Measurements from ENCODE around the gene CBR1. TPM values are rescaled to one million over a fixed set of nuclear protein-coding genes. Genes with fewer than 3 reads are reported as not detected.
"Not testable (repeated sequence)": the region's sequence is repeated elsewhere in the genome, so short reads cannot be mapped to it uniquely, and the experiment has no call there.

The CBR1 gene
- total RNA-seq, 1 experiment from 2014 or later = 26.4 TPM

- Histone ChIP-seq H3K27me3 (ENCODE audit: low read length) (0 out of 2 replicates have a peak, but pooled peaks cover 5% of the 10 kb centered on the region), H3K4me2 (ENCODE audit: low read depth, low read length, poor library complexity, severe bottlenecking) (no peak overlapping the region), H3K27ac (ENCODE audit: low read length) (no peak overlapping the region)
Observed at GRCh38 chr21:36068748-36069398, 951 bp upstream of the CBR1 start.

GRCh38 chr21:36070999-36071398, 1.2 kb downstream of the CBR1 start:
- peaks cover 7% of the 10 kb centered on the region for H3K4me1 ChIP-seq (ENCODE audit: low read length)
- H3K9ac ChIP-seq (ENCODE audit: low read length) = no peak overlapping the region
- H3K27ac ChIP-seq (ENCODE audit: low read length) = no peak overlapping the region
- no peaks in the 10 kb centered on the region for H3K9me2 ChIP-seq (replicated peaks; ENCODE audit: insufficient read depth, low read length)
- no peak for DNase-seq
- H3K4me2 ChIP-seq (ENCODE audit: low read depth, low read length, poor library complexity, severe bottlenecking) = no peak overlapping the region
- 0 out of 2 replicates have a peak, but pooled peaks cover 5% of the 10 kb centered on the region for H3K27me3 ChIP-seq (ENCODE audit: low read length)
- no peak overlapping the region for H3K4me3 ChIP-seq (ENCODE audit: low read length)
- H3K79me2 ChIP-seq (ENCODE audit: low read length) = no peaks in the 10 kb centered on the region
- H3K9me3 ChIP-seq (ENCODE audit: low read length) = peaks cover 5% of the 10 kb centered on the region
- no peaks in the 10 kb centered on the region for H4K20me1 ChIP-seq (ENCODE audit: insufficient read depth, low read depth, low read length)
- no peak overlapping the region for H2AFZ ChIP-seq (ENCODE audit: low read length)
- no peaks in the 10 kb centered on the region for H3K36me3 ChIP-seq (ENCODE audit: insufficient read depth, low read length)

More at GRCh38 chr21:36068748-36069398, 951 bp upstream of the CBR1 start:
- H4K20me1 ChIP-seq (ENCODE audit: insufficient read depth, low read depth, low read length) = no peaks in the 10 kb centered on the region
- no peaks in the 10 kb centered on the region for H3K79me2 ChIP-seq (ENCODE audit: low read length)
- H3K4me1 ChIP-seq (ENCODE audit: low read length) = peaks cover 7% of the 10 kb centered on the region
- peaks cover 5% of the 10 kb centered on the region for H3K9me3 ChIP-seq (ENCODE audit: low read length)
- no peak overlapping the region for H3K9ac ChIP-seq (ENCODE audit: low read length)
- peak overlapping the region; percentile 72; the same call in 1 of the 2 replicates for H3K4me3 ChIP-seq (ENCODE audit: low read length)
- no peak overlapping the region for H2AFZ ChIP-seq (ENCODE audit: low read length)
- DNase-seq = no peak
- no peaks in the 10 kb centered on the region for H3K36me3 ChIP-seq (ENCODE audit: insufficient read depth, low read length)
- H3K9me2 ChIP-seq (replicated peaks; ENCODE audit: insufficient read depth, low read length) = no peaks in the 10 kb centered on the region

DNA sequence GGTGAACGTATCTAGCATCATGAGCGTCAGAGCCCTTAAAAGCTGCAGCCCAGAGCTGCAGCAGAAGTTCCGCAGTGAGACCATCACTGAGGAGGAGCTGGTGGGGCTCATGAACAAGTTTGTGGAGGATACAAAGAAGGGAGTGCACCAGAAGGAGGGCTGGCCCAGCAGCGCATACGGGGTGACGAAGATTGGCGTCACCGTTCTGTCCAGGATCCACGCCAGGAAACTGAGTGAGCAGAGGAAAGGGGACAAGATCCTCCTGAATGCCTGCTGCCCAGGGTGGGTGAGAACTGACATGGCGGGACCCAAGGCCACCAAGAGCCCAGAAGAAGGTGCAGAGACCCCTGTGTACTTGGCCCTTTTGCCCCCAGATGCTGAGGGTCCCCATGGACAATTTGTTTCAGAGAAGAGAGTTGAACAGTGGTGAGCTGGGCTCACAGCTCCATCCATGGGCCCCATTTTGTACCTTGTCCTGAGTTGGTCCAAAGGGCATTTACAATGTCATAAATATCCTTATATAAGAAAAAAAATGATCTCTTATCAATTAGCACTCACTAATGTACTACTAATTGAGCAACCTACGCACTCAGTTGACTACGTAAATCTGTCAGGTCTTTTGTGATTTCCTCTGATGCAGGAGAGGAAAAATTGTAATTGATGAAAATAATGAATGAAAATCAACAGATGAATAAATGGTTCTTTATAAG, 2.8 kb downstream of the CBR1 start:
- Histone ChIP-seq H3K27ac (ENCODE audit: low read length) (no peak overlapping the region), H3K36me3 (ENCODE audit: insufficient read depth, low read length) (no peaks in the 10 kb centered on the region), H2AFZ (ENCODE audit: low read length) (no peak overlapping the region), H3K9me2 (replicated peaks; ENCODE audit: insufficient read depth, low read length) (no peaks in the 10 kb centered on the region), H3K9me3 (ENCODE audit: low read length) (peaks cover 5% of the 10 kb centered on the region), H4K20me1 (ENCODE audit: insufficient read depth, low read depth, low read length) (no peaks in the 10 kb centered on the region), H3K79me2 (ENCODE audit: low read length) (no peaks in the 10 kb centered on the region), H3K4me3 (ENCODE audit: low read length) (no peak overlapping the region), H3K9ac (ENCODE audit: low read length) (no peak overlapping the region), H3K4me1 (ENCODE audit: low read length) (peaks cover 7% of the 10 kb centered on the region), H3K27me3 (ENCODE audit: low read length) (0 out of 2 replicates have a peak, but pooled peaks cover 5% of the 10 kb centered on the region), H3K4me2 (ENCODE audit: low read depth, low read length, poor library complexity, severe bottlenecking) (no peak overlapping the region)
- DNase-seq = no peak

DNA sequence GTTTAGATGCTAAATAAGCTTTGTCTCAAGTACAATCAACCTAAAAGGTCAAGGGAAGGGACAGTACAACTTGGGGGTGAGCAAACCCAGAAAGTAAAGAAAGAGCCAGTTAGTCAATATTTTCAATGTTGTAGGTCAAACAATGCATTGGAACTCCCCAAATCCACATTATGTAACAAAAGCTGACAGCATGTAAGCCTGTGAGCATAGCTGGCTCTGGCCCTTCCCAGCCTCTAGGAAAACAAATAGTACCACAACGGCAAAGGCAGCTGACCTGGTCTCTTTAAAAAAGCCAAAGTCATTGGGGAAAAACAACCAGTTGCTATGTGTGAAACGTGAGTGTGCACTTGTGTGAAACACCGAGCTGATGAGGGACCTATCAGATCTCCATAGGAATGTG, 3.4 kb downstream of the CBR1 start:
- Histone ChIP-seq H3K36me3 (ENCODE audit: insufficient read depth, low read length) (no peaks in the 10 kb centered on the region), H3K9ac (ENCODE audit: low read length) (no peak overlapping the region), H3K27ac (ENCODE audit: low read length) (no peak overlapping the region), H2AFZ (ENCODE audit: low read length) (no peak overlapping the region), H3K9me3 (ENCODE audit: low read length) (peaks cover 5% of the 10 kb centered on the region), H3K79me2 (ENCODE audit: low read length) (no peaks in the 10 kb centered on the region), H3K9me2 (replicated peaks; ENCODE audit: insufficient read depth, low read length) (no peaks in the 10 kb centered on the region), H3K4me1 (ENCODE audit: low read length) (peaks cover 7% of the 10 kb centered on the region), H4K20me1 (ENCODE audit: insufficient read depth, low read depth, low read length) (no peaks in the 10 kb centered on the region), H3K27me3 (ENCODE audit: low read length) (0 out of 2 replicates have a peak, but pooled peaks cover 3% of the 10 kb centered on the region), H3K4me3 (ENCODE audit: low read length) (no peak overlapping the region), H3K4me2 (ENCODE audit: low read depth, low read length, poor library complexity, severe bottlenecking) (no peak overlapping the region)
- DNase-seq = no peak

GRCh38 chr21:36073911-36074310, 4.1 kb downstream of the CBR1 start:
- not testable (repeated sequence) for H3K36me3 ChIP-seq (ENCODE audit: insufficient read depth, low read length); H3K4me2 ChIP-seq (ENCODE audit: low read depth, low read length, poor library complexity, severe bottlenecking); DNase-seq; H2AFZ ChIP-seq (ENCODE audit: low read length); H3K79me2 ChIP-seq (ENCODE audit: low read length); H3K27me3 ChIP-seq (ENCODE audit: low read length); H3K9me3 ChIP-seq (ENCODE audit: low read length); H3K4me1 ChIP-seq (ENCODE audit: low read length); H3K9ac ChIP-seq (ENCODE audit: low read length); H3K9me2 ChIP-seq (replicated peaks; ENCODE audit: insufficient read depth, low read length); H3K4me3 ChIP-seq (ENCODE audit: low read length); H4K20me1 ChIP-seq (ENCODE audit: insufficient read depth, low read depth, low read length); H3K27ac ChIP-seq (ENCODE audit: low read length)

DNA sequence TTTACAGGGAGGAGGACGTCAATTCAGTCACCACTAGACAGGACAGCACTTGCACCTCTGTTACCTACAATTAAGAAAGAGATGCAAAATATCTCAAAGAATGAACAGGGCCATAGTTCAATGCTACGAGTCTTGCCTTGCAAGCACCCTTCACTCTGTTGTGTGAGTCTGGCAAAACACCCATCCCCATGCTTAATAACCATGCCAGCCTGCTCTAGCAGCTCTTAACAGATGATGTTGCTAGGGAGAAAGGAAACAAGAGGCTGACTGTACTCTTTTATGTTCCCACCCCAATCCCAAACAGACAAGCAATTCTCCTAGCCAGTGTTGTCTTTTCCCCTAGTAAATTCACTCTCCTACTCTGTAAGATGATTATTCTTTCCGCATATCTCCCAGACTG, 5.3 kb downstream of the CBR1 start:
- H4K20me1 ChIP-seq (ENCODE audit: insufficient read depth, low read depth, low read length) = no peaks in the 10 kb centered on the region
- H3K4me3 ChIP-seq (ENCODE audit: low read length) = no peak overlapping the region
- H3K9ac ChIP-seq (ENCODE audit: low read length) = no peak overlapping the region
- no peaks in the 10 kb centered on the region for H3K79me2 ChIP-seq (ENCODE audit: low read length)
- no peaks in the 10 kb centered on the region for H3K27me3 ChIP-seq (ENCODE audit: low read length)
- H3K27ac ChIP-seq (ENCODE audit: low read length) = no peak overlapping the region
- peaks cover 5% of the 10 kb centered on the region for H3K4me1 ChIP-seq (ENCODE audit: low read length)
- no peak overlapping the region for H3K4me2 ChIP-seq (ENCODE audit: low read depth, low read length, poor library complexity, severe bottlenecking)
- no peak for DNase-seq
- H2AFZ ChIP-seq (ENCODE audit: low read length) = no peak overlapping the region
- no peaks in the 10 kb centered on the region for H3K9me3 ChIP-seq (ENCODE audit: low read length)
- H3K36me3 ChIP-seq (ENCODE audit: insufficient read depth, low read length) = no peaks in the 10 kb centered on the region
- H3K9me2 ChIP-seq (replicated peaks; ENCODE audit: insufficient read depth, low read length) = no peaks in the 10 kb centered on the region

GRCh38 chr21:36075953-36076352, 6.1 kb downstream of the CBR1 start:
- Histone ChIP-seq H3K79me2 (ENCODE audit: low read length) (no peaks in the 10 kb centered on the region), H3K4me2 (ENCODE audit: low read depth, low read length, poor library complexity, severe bottlenecking) (no peak overlapping the region), H2AFZ (ENCODE audit: low read length) (no peak overlapping the region), H3K9me3 (ENCODE audit: low read length) (no peaks in the 10 kb centered on the region), H3K4me1 (ENCODE audit: low read length) (no peaks in the 10 kb centered on the region), H3K27me3 (ENCODE audit: low read length) (no peaks in the 10 kb centered on the region), H3K27ac (ENCODE audit: low read length) (no peak overlapping the region), H3K9ac (ENCODE audit: low read length) (no peak overlapping the region), H3K36me3 (ENCODE audit: insufficient read depth, low read length) (no peaks in the 10 kb centered on the region), H3K4me3 (ENCODE audit: low read length) (no peak overlapping the region), H3K9me2 (replicated peaks; ENCODE audit: insufficient read depth, low read length) (no peaks in the 10 kb centered on the region), H4K20me1 (ENCODE audit: insufficient read depth, low read depth, low read length) (no peaks in the 10 kb centered on the region)
- DNase-seq = peak; percentile 17

- no peak for DNase-seq
- no peak overlapping the region for H3K4me2 ChIP-seq (ENCODE audit: low read depth, low read length, poor library complexity, severe bottlenecking)
Observed at GRCh38 chr21:36076878-36077655, 7.2 kb downstream of the CBR1 start.

More at GRCh38 chr21:36076878-36077655, 7.2 kb downstream of the CBR1 start:
- Histone ChIP-seq H3K79me2 (ENCODE audit: low read length) (no peaks in the 10 kb centered on the region), H3K9ac (ENCODE audit: low read length) (no peak overlapping the region), H3K36me3 (ENCODE audit: insufficient read depth, low read length) (no peaks in the 10 kb centered on the region), H3K27me3 (ENCODE audit: low read length) (no peaks in the 10 kb centered on the region), H4K20me1 (ENCODE audit: insufficient read depth, low read depth, low read length) (no peaks in the 10 kb centered on the region), H3K9me3 (ENCODE audit: low read length) (no peaks in the 10 kb centered on the region), H3K4me1 (ENCODE audit: low read length) (no peaks in the 10 kb centered on the region), H3K9me2 (replicated peaks; ENCODE audit: insufficient read depth, low read length) (no peaks in the 10 kb centered on the region), H2AFZ (ENCODE audit: low read length) (no peak overlapping the region), H3K4me3 (ENCODE audit: low read length) (no peak overlapping the region), H3K27ac (ENCODE audit: low read length) (no peak overlapping the region)
